Activated CD4-positive, alpha-beta T cell treated with anti-CD3 and anti-CD28 coated beads, Interleukin-10, Interleukin-2, amounts not matched to agents 100 ng/mL and 50 ng/mL, durations not matched to agents 16 hours and 8 hours (primary cell): ENCODE measurements around the gene PGM2.

Experiments
- DNase-seq: peaks from one replicate; pipeline ENCODE4 v3.0.0-alpha.2; 2020

The PGM2 gene

GRCh38 chr4:37903901-37904300, 77.4 kb downstream of the PGM2 start:
- no peak for DNase-seq

GRCh38 chr4:37904824-37905223, 78.3 kb downstream of the PGM2 start:
- no peak for DNase-seq

GRCh38 chr4:37905533-37906169, 79.2 kb downstream of the PGM2 start:
- no peak for DNase-seq

GRCh38 chr4:37908488-37909331, 82.2 kb downstream of the PGM2 start:
- DNase-seq, result no peak

- DNase-seq, result no peak
Measured at GRCh38 chr4:37909332-37910090, 83.0 kb downstream of the PGM2 start.

GRCh38 chr4:37910091-37910486, 83.6 kb downstream of the PGM2 start:
- no peak for DNase-seq
